Measurements from ENCODE around the gene IFRD1.

IFRD1 gene

DNA sequence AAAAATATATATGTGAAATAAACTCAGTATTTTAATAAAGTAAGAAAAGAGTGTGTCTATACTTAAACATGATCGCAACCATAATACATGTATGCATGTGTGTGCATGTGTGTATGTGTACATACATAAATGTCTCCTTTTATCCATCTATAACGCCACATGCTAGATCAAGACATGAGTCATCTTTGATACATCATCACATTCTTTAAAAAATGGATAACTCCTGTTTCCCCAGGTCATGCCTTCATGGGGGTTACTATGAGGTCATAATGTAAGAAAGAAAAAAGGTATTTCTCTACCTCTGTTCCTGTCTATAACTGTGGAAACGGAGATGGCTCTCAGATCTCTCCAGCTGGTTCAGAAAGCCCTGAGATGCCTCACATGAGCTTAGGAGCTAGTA is 71.7 kb downstream of the IFRD1 start:
- DNase-seq: no peak

DNA sequence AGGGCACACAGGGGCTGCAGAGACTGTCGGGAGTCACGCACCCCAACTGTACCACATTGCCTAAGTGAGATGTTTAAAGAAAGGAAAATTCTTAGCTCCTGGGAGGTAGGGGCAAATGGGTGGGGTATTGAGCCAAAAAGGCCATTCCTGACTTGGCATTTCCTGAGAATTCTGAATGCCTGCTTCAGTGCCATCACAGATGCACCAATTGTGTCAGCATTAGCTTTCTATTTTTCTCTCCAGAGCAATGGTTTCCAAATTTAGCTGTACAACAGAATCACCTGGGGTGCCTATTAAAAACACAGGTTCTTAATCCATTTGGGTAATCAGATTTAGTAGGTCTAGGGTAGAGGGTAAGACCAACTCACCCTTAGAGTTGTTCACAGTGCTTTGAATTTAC is 73.6 kb downstream of the IFRD1 start:
- DNase-seq: no peak

Data from NCI-H2081 treated with DMSO at 0.1 percent for 48 hours (cell line).